ENCODE measurements around the gene PDE10A.
A peak's percentile ranks its signal among the peaks of the same experiment; 100 is the strongest.
"Not testable (repeated sequence)": the region's sequence is repeated elsewhere in the genome, so short reads cannot be mapped to it uniquely, and the experiment has no call there.

PDE10A gene

GRCh38 chr6:165580136-165580535 is 82.9 kb downstream of the PDE10A start:
- DNase-seq, result no peak

GRCh38 chr6:165579151-165579550 is 83.9 kb downstream of the PDE10A start:
- DNase-seq, result no peak

- DNase-seq, result no peak
Measured at GRCh38 chr6:165577556-165577955, 85.5 kb downstream of the PDE10A start.

GRCh38 chr6:165575158-165575549 is 87.9 kb downstream of the PDE10A start:
- no peak for DNase-seq

GRCh38 chr6:165574220-165575157 is 88.6 kb downstream of the PDE10A start:
- no peak for DNase-seq

GRCh38 chr6:165573671-165574070 is 89.4 kb downstream of the PDE10A start:
- peak; percentile 64 for DNase-seq

GRCh38 chr6:165571721-165572132 is 91.3 kb downstream of the PDE10A start:
- no peak for DNase-seq

GRCh38 chr6:165571068-165571682 is 91.9 kb downstream of the PDE10A start:
- DNase-seq, result no peak

GRCh38 chr6:165568326-165568725 is 94.7 kb downstream of the PDE10A start:
- DNase-seq, result no peak

- no peak for DNase-seq
Measured at GRCh38 chr6:165566088-165566828, 96.8 kb downstream of the PDE10A start.

- DNase-seq, result no peak
Measured at GRCh38 chr6:165562421-165563090, 100.5 kb downstream of the PDE10A start.

GRCh38 chr6:165559632-165560031 is 103.4 kb downstream of the PDE10A start:
- no peak for DNase-seq

- not testable (repeated sequence) for DNase-seq
Measured at GRCh38 chr6:165558097-165558496, 104.9 kb downstream of the PDE10A start.

GRCh38 chr6:165557674-165558073 is 105.4 kb downstream of the PDE10A start:
- no peak for DNase-seq

GRCh38 chr6:165556116-165556843 is 106.8 kb downstream of the PDE10A start:
- peak; percentile 93 for DNase-seq

- not testable (repeated sequence) for DNase-seq
Measured at GRCh38 chr6:165554644-165555043, 108.4 kb downstream of the PDE10A start.

- DNase-seq, result no peak
Measured at GRCh38 chr6:165552248-165552736, 110.7 kb downstream of the PDE10A start.

GRCh38 chr6:165551828-165552227 is 111.2 kb downstream of the PDE10A start:
- DNase-seq, result no peak

GRCh38 chr6:165548450-165548849 is 114.6 kb downstream of the PDE10A start:
- DNase-seq, result no peak

- DNase-seq, result no peak
Measured at GRCh38 chr6:165545806-165546205, 117.2 kb downstream of the PDE10A start.

- DNase-seq, result no peak
Measured at GRCh38 chr6:165543781-165544180, 119.3 kb downstream of the PDE10A start.

GRCh38 chr6:165536911-165537310 is 126.1 kb downstream of the PDE10A start:
- DNase-seq, result no peak

All from NCI-H1092 treated with DMSO at 0.1 percent for 48 hours (cell line).